PC-9 (cell line): ENCODE measurements around the gene USP36. TPM values are rescaled to one million over a fixed set of nuclear protein-coding genes. Genes with fewer than 3 reads are reported as not detected.
"Not testable (repeated sequence)": the region's sequence is repeated elsewhere in the genome, so short reads cannot be mapped to it uniquely, and the experiment has no call there.

Experiments
- BruUV-seq: library from RNA; stranded (reverse); fragments of 400-500 nt; replicated peaks from 2 replicates; lab custom pipeline; 2021; lab: Mats Ljungman, UMichigan
- CTCF ChIA-PET: fragments of 300-600 bp; sonication (Branson Sonifier 250); formaldehyde crosslinking; loops from one replicate; lab custom pipeline; 2022; ENCODE audit warnings: antibody characterized with exemption; lab: Charles Lee
- POLR2A ChIA-PET: fragments of 300-600 bp; sonication (Branson Sonifier 250); formaldehyde crosslinking; loops from one replicate; lab custom pipeline; 2022; ENCODE audit warnings: antibody characterized with exemption; ENCODE audit not compliant: unreplicated experiment; lab: Charles Lee
- DNase-seq, 2 experiments: peaks; one replicate each; pipeline versions ENCODE4 v3.0.0 to v3.0.0-alpha.2; 2015 to 2022; ENCODE audit warnings: mixed read lengths in 1 of 2
- H2AFZ ChIP-seq: fragments of 200-600 bp; sonication (generic); 2 replicates; pipeline ENCODE4 v1.8.1; 2017; ENCODE audit warnings: antibody characterized with exemption
- H3F3A ChIP-seq: fragments of 200-600 bp; sonication (generic); 2 replicates; pipeline ENCODE4 v1.8.1; 2017; ENCODE audit warnings: antibody characterized with exemption, mild to moderate bottlenecking, low read depth; ENCODE audit not compliant: insufficient read depth
- H3K27ac ChIP-seq: fragments of 200-600 bp; sonication (generic); 2 replicates; pipeline ENCODE4 v1.6.1; 2016; ENCODE audit warnings: mixed run types
- H3K27me3 ChIP-seq: fragments of 200-600 bp; sonication (generic); 2 replicates; pipeline ENCODE4 v1.6.1; 2016; ENCODE audit warnings: low read depth, mixed run types; ENCODE audit not compliant: insufficient read depth
- H3K36me3 ChIP-seq: fragments of 200-600 bp; sonication (generic); 2 replicates; pipeline ENCODE4 v1.6.1; 2016; ENCODE audit warnings: low read depth, mixed run types
- H3K4me1 ChIP-seq: fragments of 200-600 bp; sonication (generic); replicated peaks from 2 replicates; pipeline ENCODE4 v1.6.1; 2016; ENCODE audit warnings: mixed run types; ENCODE audit not compliant: insufficient read depth
- H3K4me2 ChIP-seq: fragments of 200-600 bp; sonication (generic); 2 replicates; pipeline ENCODE4 v1.6.1; 2017; ENCODE audit warnings: mixed run types
- H3K4me3 ChIP-seq: fragments of 200-600 bp; sonication (generic); 2 replicates; pipeline ENCODE4 v1.6.1; 2016; ENCODE audit warnings: mixed run types
- H3K79me2 ChIP-seq: fragments of 200-600 bp; sonication (generic); 2 replicates; pipeline ENCODE4 v1.6.1; 2017; ENCODE audit warnings: low read depth, mixed run types
- H3K9me2 ChIP-seq: fragments of 200-600 bp; sonication (generic); 2 replicates; pipeline ENCODE4 v1.8.1; 2017; ENCODE audit warnings: mild to moderate bottlenecking; ENCODE audit not compliant: insufficient read depth
- H3K9me3 ChIP-seq: fragments of 200-600 bp; sonication (generic); 2 replicates; pipeline ENCODE4 v1.8.1; 2016; ENCODE audit warnings: low read depth; ENCODE audit not compliant: insufficient read depth
- H4K20me1 ChIP-seq: fragments of 200-600 bp; sonication (generic); 2 replicates; pipeline ENCODE4 v1.8.1; 2017; ENCODE audit not compliant: insufficient read depth
- EZH2 ChIP-seq: fragments of 200-600 bp; sonication (generic); IDR thresholded peaks from 2 replicates; pipeline ENCODE4 v1.8.0; 2017; ENCODE audit warnings: antibody characterized with exemption, low read depth
- intact Hi-C: fragments of 100-400 bp; cut with micrococcal nuclease; formaldehyde crosslinking; loops from one replicate; pipeline ENCODE4 v1.10.0; 2022; ENCODE audit not compliant: unreplicated experiment
- total RNA-seq: library from RNA; stranded (reverse); gene quantifications from 2 replicates; pipeline ENCODE4 v1.2.3, GENCODE V29; 2021
- TF ChIP-seq, protein P1 (sequence below): fragments of 200-600 bp; sonication (generic); conservative IDR thresholded peaks from 2 replicates; pipeline ENCODE4 v1.6.1; 2017; ENCODE audit warnings: mixed run types, antibody characterized with exemption, mild to moderate bottlenecking, moderate library complexity

USP36 gene
- total RNA-seq, 1 experiment from 2014 or later, result 46.2 TPM

- Histone ChIP-seq H3K4me3 (no peak overlapping the region), H3K9me2 (no peaks in the 10 kb centered on the region), H3K9me3 (no peaks in the 10 kb centered on the region), H3K27me3 (no peaks in the 10 kb centered on the region), H3F3A (peaks cover 12% of the 10 kb centered on the region; the same call in 1 of the 2 replicates), H2AFZ (no peak overlapping the region), H3K4me2 (no peak overlapping the region), H3K36me3 (no peaks in the 10 kb centered on the region), H3K79me2 (no peaks in the 10 kb centered on the region), H3K4me1 (peaks cover 16% of the 10 kb centered on the region), H4K20me1 (no peaks in the 10 kb centered on the region), H3K27ac (no peak overlapping the region)
- no peak for TF ChIP-seq EZH2
- TF ChIP-seq, protein P1, sequence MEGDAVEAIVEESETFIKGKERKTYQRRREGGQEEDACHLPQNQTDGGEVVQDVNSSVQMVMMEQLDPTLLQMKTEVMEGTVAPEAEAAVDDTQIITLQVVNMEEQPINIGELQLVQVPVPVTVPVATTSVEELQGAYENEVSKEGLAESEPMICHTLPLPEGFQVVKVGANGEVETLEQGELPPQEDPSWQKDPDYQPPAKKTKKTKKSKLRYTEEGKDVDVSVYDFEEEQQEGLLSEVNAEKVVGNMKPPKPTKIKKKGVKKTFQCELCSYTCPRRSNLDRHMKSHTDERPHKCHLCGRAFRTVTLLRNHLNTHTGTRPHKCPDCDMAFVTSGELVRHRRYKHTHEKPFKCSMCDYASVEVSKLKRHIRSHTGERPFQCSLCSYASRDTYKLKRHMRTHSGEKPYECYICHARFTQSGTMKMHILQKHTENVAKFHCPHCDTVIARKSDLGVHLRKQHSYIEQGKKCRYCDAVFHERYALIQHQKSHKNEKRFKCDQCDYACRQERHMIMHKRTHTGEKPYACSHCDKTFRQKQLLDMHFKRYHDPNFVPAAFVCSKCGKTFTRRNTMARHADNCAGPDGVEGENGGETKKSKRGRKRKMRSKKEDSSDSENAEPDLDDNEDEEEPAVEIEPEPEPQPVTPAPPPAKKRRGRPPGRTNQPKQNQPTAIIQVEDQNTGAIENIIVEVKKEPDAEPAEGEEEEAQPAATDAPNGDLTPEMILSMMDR, result no peak
- intact Hi-C loops, result no loop called here
- CTCF ChIA-PET, result no interaction called here
- DNase-seq, result no peak
- POLR2A ChIA-PET, result interaction anchor here (0.7 kb wide), 1 partner anchor 789 kb away, joined by 8 read pairs; no protein-coding TSS in a partner anchor
- BruUV-seq, result no TSS peak
Observed at GRCh38 chr17:78751447-78752161, 89.0 kb downstream of the USP36 start.

DNA sequence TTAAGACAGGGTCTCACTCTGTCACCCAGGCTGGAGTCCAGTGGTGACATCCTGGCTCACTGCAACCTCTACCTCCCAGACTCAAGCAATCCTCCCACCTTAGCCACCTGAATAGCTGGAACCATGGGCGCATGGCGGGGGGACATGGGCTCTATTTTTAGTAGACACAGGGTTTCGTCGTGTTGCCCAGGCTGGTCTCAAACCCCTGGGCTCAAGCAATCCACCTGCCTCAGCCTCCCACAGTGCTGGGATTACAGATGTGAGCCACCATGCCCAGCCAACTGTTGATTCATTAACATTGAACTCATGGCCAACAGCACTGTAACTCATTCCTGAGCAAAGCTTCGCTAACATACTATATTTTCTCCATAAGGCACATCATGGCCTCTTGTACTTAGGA, 89.6 kb downstream of the USP36 start:
- POLR2A ChIA-PET, result interaction anchor here (0.7 kb wide), 1 partner anchor 790 kb away, joined by 8 read pairs; no protein-coding TSS in a partner anchor
- Histone ChIP-seq H3K4me1 (peaks cover 16% of the 10 kb centered on the region), H3F3A (peaks cover 12% of the 10 kb centered on the region; the same call in 1 of the 2 replicates)
- H3K79me2 ChIP-seq, H3K4me3 ChIP-seq, CTCF ChIA-PET, H3K4me2 ChIP-seq, H4K20me1 ChIP-seq, H3K27ac ChIP-seq, BruUV-seq, H3K9me2 ChIP-seq, intact Hi-C loops, H3K27me3 ChIP-seq, H3K36me3 ChIP-seq, H2AFZ ChIP-seq, DNase-seq, H3K9me3 ChIP-seq: not testable (repeated sequence)

- peak overlapping the region; percentile 58; the same call in 1 of the 2 replicates for H2AFZ ChIP-seq
- H3K27me3 ChIP-seq, result no peaks in the 10 kb centered on the region
- no peaks in the 10 kb centered on the region for H3K9me3 ChIP-seq
- H4K20me1 ChIP-seq, result no peaks in the 10 kb centered on the region
- no peaks in the 10 kb centered on the region for H3K36me3 ChIP-seq
- peaks cover 16% of the 10 kb centered on the region for H3K4me1 ChIP-seq
- no peaks in the 10 kb centered on the region for H3K79me2 ChIP-seq
- ChIA-PET POLR2A (interaction anchor here (0.8 kb wide), 1 partner anchor 218 kb away, joined by 4 read pairs; no protein-coding TSS in a partner anchor), CTCF (no interaction called here)
- BruUV-seq, result no TSS peak
- TF ChIP-seq, protein P1, result no peak
- no peak for TF ChIP-seq EZH2
- intact Hi-C loops, result no loop called here
- H3K9me2 ChIP-seq, result no peaks in the 10 kb centered on the region
- peak in 1 of 2 experiments; percentile 46 for DNase-seq
- H3K27ac ChIP-seq, result 0 out of 2 replicates have a peak overlapping the region, but pooled peaks have one; percentile 26
- no peak overlapping the region for H3K4me3 ChIP-seq
- peaks cover 12% of the 10 kb centered on the region; the same call in 1 of the 2 replicates for H3F3A ChIP-seq
- peak overlapping the region; percentile 54 for H3K4me2 ChIP-seq
Observed at GRCh38 chr17:78748730-78749317, 91.8 kb downstream of the USP36 start.
